Measurements from ENCODE around the gene SLIT1.

- TF ChIP-seq CTCF (optimal IDR thresholded peaks at IDR 0.05 in 1 of 3, IDR thresholded peaks at IDR 0.05 in 1 of 3, conservative IDR thresholded peaks at IDR 0.05 in 1 of 3; ENCODE audit: extremely low read depth in 1 of 3, insufficient read depth in 2 of 3, low read length in 3 of 3), result no peak
- no peak for TF ChIP-seq EZH2 (IDR thresholded peaks at IDR 0.05; ENCODE audit: low read length)
Observed at GRCh38 chr10:97003804-97004201, 182.0 kb downstream of the SLIT1 start.

Data from keratinocyte (primary cell).